ENCODE data around the gene RALB.
A peak's percentile ranks its signal among the peaks of the same experiment; 100 is the strongest.

RALB gene

DNA sequence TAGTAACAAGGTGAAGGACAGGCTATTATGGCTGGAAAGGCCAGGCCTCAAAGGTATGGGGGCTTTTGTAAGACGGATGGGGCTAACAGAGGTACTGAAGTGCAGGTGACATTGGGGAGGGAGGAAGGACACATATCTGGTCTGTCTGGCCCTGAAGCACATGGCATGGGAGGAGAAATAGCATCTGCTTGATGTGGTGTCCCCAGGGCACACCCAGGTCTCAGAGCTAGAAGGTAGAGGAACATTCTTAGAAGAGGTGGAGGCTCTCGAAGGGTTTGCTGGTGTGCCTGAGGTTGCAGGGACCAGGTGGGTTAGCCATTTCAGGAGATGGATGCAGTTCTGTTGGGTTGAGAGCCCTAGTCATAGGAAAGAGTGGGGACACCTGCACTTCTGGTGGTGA is 9.5 kb downstream of the RALB start:
- Histone ChIP-seq H3K4me1 (ENCODE audit: control insufficient read depth, insufficient read depth, low read length) (peaks cover 4% of the 10 kb centered on the region; the same call in 1 of the 2 replicates), H3K9me3 (ENCODE audit: control insufficient read depth, insufficient read depth, low read depth, low read length) (no peaks in the 10 kb centered on the region), H3K36me3 (ENCODE audit: control insufficient read depth in 2 of 2, insufficient read depth in 1 of 2, low read length in 2 of 2) (no peaks in the 10 kb centered on the region), H3K4me3 (ENCODE audit: low read depth, low read length) (no peak overlapping the region), H3K27ac (ENCODE audit: extremely low read depth, low read depth, low read length) (no peak overlapping the region)
- ChIA-PET CTCF (interaction anchor here (1.1 kb wide), 1 partner anchor 50 kb away, joined by 3 read pairs; no protein-coding TSS in a partner anchor), POLR2A (no interaction called here)
- TF ChIP-seq ZNF549 (tag by site-specific recombination; IDR thresholded peaks at IDR 0.05) (no peak), HOXC10 (CRISPR knock-in tag; IDR thresholded peaks at IDR 0.05) (no peak), ZNF354C (tag by site-specific recombination; IDR thresholded peaks at IDR 0.05; ENCODE audit: borderline replicate concordance, low read depth) (no peak)

DNA sequence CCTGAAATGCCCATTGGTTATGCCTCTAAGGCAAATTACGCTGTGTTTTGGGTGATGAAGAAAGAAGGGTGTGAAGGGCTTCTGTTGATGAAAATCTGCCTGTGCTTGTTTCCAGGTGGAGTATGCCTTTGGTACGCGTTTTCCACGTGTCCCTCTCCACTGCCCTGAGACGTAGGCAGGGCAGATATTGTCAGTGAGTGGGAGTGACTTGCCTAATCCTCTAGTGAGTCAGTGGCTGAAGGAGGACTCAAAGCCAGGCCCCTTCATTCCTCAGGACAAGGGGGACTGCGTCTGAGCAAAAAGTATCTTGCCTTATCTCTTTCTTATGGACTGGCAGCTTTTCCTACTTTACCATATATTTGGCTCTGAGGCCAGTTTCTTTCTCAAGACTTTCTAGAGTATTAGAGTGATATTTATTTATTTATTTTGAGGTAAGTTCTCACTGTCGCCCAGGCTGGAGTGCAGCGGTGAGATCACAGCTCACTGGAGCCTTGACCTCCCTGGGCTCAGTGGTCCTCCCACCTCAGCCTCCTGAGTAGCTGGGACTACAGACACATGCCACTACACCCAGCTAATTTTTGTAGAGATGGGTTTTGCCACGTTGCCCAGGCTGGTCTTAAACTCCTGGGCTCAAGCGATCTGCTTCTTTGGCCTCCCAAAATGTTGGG is 10.2 kb downstream of the RALB start:
- CTCF ChIA-PET: interaction anchor here (0.9 kb wide), 1 partner anchor 50 kb away, joined by 5 read pairs; no protein-coding TSS in a partner anchor
- no peaks in the 10 kb centered on the region for H3K4me1 ChIP-seq (ENCODE audit: control insufficient read depth, insufficient read depth, low read length)
- H3K9me3 ChIP-seq (ENCODE audit: control insufficient read depth, insufficient read depth, low read depth, low read length): no peaks in the 10 kb centered on the region
- TF ChIP-seq ZFHX2 (tag by site-specific recombination; conservative IDR thresholded peaks at IDR 0.05) (peak; percentile 44), KLF10 (tag by site-specific recombination; IDR thresholded peaks at IDR 0.05) (no peak), ZNF596 (tag by site-specific recombination; IDR thresholded peaks at IDR 0.05) (no peak), EGR2 (tag by site-specific recombination; IDR thresholded peaks at IDR 0.05; ENCODE audit: low read depth) (peak; percentile 34; the same call in 1 of the 2 replicates)
- no peak overlapping the region for H3K4me3 ChIP-seq (ENCODE audit: low read depth, low read length)
- H3K36me3 ChIP-seq (ENCODE audit: control insufficient read depth in 2 of 2, insufficient read depth in 1 of 2, low read length in 2 of 2): no peaks in the 10 kb centered on the region
- POLR2A ChIA-PET: no interaction called here
- no peak overlapping the region for H3K27ac ChIP-seq (ENCODE audit: extremely low read depth, low read depth, low read length)

DNA sequence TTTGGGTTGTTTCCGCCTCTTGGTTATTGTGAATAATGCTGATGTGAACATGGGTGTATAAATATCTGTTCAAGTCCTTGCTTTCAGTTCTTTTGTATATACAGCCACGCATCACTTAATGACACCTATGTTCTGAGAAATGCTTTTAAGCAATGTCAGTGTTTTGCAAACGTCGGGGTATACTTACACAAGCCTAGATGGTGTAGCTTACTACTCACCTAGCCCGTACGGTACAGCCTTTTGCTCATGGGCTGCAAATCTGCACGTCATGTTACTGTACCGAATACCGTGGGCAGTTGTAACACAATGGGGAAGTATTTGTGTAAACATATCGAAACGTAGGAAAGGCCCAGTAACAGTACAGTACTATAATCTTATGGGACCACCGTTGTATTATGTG is 12.4 kb downstream of the RALB start:
- no peak overlapping the region for H3K27ac ChIP-seq (ENCODE audit: extremely low read depth, low read depth, low read length)
- no peaks in the 10 kb centered on the region for H3K4me1 ChIP-seq (ENCODE audit: control insufficient read depth, insufficient read depth, low read length)
- no peak overlapping the region for H3K4me3 ChIP-seq (ENCODE audit: low read depth, low read length)
- TF ChIP-seq, protein P1, sequence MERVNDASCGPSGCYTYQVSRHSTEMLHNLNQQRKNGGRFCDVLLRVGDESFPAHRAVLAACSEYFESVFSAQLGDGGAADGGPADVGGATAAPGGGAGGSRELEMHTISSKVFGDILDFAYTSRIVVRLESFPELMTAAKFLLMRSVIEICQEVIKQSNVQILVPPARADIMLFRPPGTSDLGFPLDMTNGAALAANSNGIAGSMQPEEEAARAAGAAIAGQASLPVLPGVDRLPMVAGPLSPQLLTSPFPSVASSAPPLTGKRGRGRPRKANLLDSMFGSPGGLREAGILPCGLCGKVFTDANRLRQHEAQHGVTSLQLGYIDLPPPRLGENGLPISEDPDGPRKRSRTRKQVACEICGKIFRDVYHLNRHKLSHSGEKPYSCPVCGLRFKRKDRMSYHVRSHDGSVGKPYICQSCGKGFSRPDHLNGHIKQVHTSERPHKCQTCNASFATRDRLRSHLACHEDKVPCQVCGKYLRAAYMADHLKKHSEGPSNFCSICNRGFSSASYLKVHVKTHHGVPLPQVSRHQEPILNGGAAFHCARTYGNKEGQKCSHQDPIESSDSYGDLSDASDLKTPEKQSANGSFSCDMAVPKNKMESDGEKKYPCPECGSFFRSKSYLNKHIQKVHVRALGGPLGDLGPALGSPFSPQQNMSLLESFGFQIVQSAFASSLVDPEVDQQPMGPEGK (tag by site-specific recombination; IDR thresholded peaks at IDR 0.05): no peak
- TF ChIP-seq ZNF146 (tag by site-specific recombination; IDR thresholded peaks at IDR 0.05) (no peak), ZIC2 (tag by site-specific recombination; IDR thresholded peaks at IDR 0.05) (no peak), FEZF1 (tag by site-specific recombination; IDR thresholded peaks at IDR 0.05) (no peak), ZNF114 (tag by site-specific recombination; IDR thresholded peaks at IDR 0.05) (no peak), TRIM28 (IDR thresholded peaks at IDR 0.05; ENCODE audit: borderline replicate concordance, low read length) (no peak), HOXC10 (CRISPR knock-in tag; IDR thresholded peaks at IDR 0.05) (no peak), ZNF654 (tag by site-specific recombination; IDR thresholded peaks at IDR 0.05; ENCODE audit: low read depth) (no peak), GLIS1 (tag by site-specific recombination; IDR thresholded peaks at IDR 0.05) (no peak), KLF1 (tag by site-specific recombination; IDR thresholded peaks at IDR 0.05) (no peak)
- TF ChIP-seq, protein P2, sequence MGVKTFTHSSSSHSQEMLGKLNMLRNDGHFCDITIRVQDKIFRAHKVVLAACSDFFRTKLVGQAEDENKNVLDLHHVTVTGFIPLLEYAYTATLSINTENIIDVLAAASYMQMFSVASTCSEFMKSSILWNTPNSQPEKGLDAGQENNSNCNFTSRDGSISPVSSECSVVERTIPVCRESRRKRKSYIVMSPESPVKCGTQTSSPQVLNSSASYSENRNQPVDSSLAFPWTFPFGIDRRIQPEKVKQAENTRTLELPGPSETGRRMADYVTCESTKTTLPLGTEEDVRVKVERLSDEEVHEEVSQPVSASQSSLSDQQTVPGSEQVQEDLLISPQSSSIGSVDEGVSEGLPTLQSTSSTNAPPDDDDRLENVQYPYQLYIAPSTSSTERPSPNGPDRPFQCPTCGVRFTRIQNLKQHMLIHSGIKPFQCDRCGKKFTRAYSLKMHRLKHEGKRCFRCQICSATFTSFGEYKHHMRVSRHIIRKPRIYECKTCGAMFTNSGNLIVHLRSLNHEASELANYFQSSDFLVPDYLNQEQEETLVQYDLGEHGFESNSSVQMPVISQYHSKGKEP (tag by site-specific recombination; IDR thresholded peaks at IDR 0.05): no peak
- TF ChIP-seq, protein P3, sequence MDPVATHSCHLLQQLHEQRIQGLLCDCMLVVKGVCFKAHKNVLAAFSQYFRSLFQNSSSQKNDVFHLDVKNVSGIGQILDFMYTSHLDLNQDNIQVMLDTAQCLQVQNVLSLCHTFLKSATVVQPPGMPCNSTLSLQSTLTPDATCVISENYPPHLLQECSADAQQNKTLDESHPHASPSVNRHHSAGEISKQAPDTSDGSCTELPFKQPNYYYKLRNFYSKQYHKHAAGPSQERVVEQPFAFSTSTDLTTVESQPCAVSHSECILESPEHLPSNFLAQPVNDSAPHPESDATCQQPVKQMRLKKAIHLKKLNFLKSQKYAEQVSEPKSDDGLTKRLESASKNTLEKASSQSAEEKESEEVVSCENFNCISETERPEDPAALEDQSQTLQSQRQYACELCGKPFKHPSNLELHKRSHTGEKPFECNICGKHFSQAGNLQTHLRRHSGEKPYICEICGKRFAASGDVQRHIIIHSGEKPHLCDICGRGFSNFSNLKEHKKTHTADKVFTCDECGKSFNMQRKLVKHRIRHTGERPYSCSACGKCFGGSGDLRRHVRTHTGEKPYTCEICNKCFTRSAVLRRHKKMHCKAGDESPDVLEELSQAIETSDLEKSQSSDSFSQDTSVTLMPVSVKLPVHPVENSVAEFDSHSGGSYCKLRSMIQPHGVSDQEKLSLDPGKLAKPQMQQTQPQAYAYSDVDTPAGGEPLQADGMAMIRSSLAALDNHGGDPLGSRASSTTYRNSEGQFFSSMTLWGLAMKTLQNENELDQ (tag by site-specific recombination; IDR thresholded peaks at IDR 0.05; ENCODE audit: low read depth): no peak
- no peaks in the 10 kb centered on the region for H3K9me3 ChIP-seq (ENCODE audit: control insufficient read depth, insufficient read depth, low read depth, low read length)
- ChIA-PET CTCF (no interaction called here), POLR2A (no interaction called here)
- no peaks in the 10 kb centered on the region for H3K36me3 ChIP-seq (ENCODE audit: control insufficient read depth in 2 of 2, insufficient read depth in 1 of 2, low read length in 2 of 2)

All from HEK293 (cell line).